NCI-H2196 (cell line): ENCODE data around the gene FAM200B.

Experiments used
- DNase-seq: peaks from one replicate; lab custom pipeline; 2025; ENCODE audit not compliant: unreplicated experiment; lab: John Stamatoyannopoulos, UW

Gene FAM200B

GRCh38 chr4:15681372-15682241, at the start of gene FAM200B:
FAM200B (plus strand) TSS chr4:15681827; CDS start chr4:15686978, 5,151 bp downstream.
- peak; percentile 99 for DNase-seq

- no peak for DNase-seq
Measured at GRCh38 chr4:15636818-15637217, 44.8 kb upstream of the FAM200B start.

- no peak for DNase-seq
Measured at GRCh38 chr4:15638418-15638817, 43.2 kb upstream of the FAM200B start.

- no peak for DNase-seq
Measured at GRCh38 chr4:15648600-15648999, 33.0 kb upstream of the FAM200B start.

- peak; percentile 67 for DNase-seq
Measured at GRCh38 chr4:15649914-15650545, 31.6 kb upstream of the FAM200B start.

- no peak for DNase-seq
Measured at GRCh38 chr4:15651676-15652075, 30.0 kb upstream of the FAM200B start.

GRCh38 chr4:15652191-15652590, 29.4 kb upstream of the FAM200B start:
- no peak for DNase-seq

- DNase-seq = no peak
Measured at GRCh38 chr4:15652841-15653240, 28.8 kb upstream of the FAM200B start.

- DNase-seq = no peak
Measured at GRCh38 chr4:15653420-15653819, 28.2 kb upstream of the FAM200B start.

GRCh38 chr4:15653864-15654592, 27.6 kb upstream of the FAM200B start:
- DNase-seq = no peak

- DNase-seq = no peak
Measured at GRCh38 chr4:15654593-15655222, 26.9 kb upstream of the FAM200B start.

GRCh38 chr4:15655223-15656037, 26.2 kb upstream of the FAM200B start, which contains the start of gene FBXL5:
FBXL5 (minus strand) TSS chr4:15655357; CDS start chr4:15655287, 70 bp downstream.
- peak; percentile 89 for DNase-seq

GRCh38 chr4:15656038-15656470, 25.6 kb upstream of the FAM200B start:
- peak; percentile 40 for DNase-seq

- no peak for DNase-seq
Measured at GRCh38 chr4:15657366-15657765, 24.3 kb upstream of the FAM200B start.

- DNase-seq = no peak
Measured at GRCh38 chr4:15658136-15658770, 23.4 kb upstream of the FAM200B start.

GRCh38 chr4:15658781-15659180, 22.8 kb upstream of the FAM200B start:
- no peak for DNase-seq

GRCh38 chr4:15659768-15660570, 21.7 kb upstream of the FAM200B start:
- no peak for DNase-seq

GRCh38 chr4:15665753-15666365, 15.8 kb upstream of the FAM200B start:
- DNase-seq = no peak
